Measurements from ENCODE around the gene TSPEAR.
"Not testable (repeated sequence)": the region's sequence is repeated elsewhere in the genome, so short reads cannot be mapped to it uniquely, and the experiment has no call there.

TSPEAR gene

DNA sequence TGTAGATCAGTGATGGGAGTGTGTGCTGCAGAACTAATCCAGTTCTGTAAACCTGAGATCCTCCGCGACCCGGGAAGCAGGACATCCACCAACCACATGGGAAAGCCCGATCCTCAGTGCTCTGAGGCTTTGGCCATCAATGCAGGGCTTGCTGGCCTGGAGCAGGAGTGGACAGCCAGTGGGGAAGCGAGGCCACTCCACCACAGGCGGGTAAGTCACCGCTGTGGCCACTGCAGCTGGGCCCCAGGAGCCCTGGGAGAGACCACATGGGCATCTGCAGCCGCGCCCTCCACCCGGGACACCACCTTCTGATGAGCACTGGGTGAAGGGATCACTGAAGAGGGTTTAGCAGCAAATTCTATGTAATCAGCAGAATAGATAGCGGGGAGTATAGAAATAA, 30.2 kb downstream of the TSPEAR start:
- DNase-seq, result no peak

DNA sequence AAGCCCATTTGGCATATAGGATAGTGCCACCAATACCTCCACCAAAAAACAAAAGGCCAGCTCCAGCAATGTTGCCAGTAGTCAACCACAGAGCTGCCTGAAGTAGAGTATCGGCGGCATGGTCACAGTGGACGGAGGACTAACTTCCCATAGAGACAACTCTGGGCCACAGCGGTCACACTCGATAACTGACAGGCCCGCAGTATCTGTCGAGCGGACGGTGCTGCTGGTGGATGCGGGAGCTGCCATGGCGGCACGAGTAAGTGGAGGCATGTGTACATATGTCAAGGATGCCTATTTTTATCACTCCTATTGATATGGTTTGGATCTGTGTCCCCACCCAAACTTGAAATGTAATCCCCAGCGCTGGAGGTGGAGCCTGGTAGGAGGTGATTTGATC, 33.5 kb downstream of the TSPEAR start:
- no peak for DNase-seq

DNA sequence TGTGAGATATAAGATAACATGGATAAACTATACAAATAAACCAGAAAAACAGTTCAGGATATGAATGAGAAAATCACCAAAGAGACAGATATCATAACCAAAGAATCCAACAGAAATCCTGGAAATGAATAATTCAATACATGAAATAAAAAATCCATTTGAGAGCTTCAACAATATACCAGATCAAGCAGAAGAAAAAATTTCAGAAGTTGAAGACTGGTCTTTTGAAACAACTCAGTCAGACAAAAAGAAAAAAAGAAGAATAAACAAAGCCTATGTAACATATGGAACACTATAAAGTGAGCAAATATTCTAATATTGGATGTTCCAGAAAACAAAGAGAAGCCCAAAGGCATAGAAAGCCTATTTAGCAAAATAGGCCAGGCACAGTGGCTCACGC, 39.5 kb downstream of the TSPEAR start:
- no peak for DNase-seq

- DNase-seq, result no peak
Observed at GRCh38 chr21:44670642-44671432, 40.5 kb downstream of the TSPEAR start.

GRCh38 chr21:44667612-44668011, 43.8 kb downstream of the TSPEAR start:
- DNase-seq, result no peak

DNA sequence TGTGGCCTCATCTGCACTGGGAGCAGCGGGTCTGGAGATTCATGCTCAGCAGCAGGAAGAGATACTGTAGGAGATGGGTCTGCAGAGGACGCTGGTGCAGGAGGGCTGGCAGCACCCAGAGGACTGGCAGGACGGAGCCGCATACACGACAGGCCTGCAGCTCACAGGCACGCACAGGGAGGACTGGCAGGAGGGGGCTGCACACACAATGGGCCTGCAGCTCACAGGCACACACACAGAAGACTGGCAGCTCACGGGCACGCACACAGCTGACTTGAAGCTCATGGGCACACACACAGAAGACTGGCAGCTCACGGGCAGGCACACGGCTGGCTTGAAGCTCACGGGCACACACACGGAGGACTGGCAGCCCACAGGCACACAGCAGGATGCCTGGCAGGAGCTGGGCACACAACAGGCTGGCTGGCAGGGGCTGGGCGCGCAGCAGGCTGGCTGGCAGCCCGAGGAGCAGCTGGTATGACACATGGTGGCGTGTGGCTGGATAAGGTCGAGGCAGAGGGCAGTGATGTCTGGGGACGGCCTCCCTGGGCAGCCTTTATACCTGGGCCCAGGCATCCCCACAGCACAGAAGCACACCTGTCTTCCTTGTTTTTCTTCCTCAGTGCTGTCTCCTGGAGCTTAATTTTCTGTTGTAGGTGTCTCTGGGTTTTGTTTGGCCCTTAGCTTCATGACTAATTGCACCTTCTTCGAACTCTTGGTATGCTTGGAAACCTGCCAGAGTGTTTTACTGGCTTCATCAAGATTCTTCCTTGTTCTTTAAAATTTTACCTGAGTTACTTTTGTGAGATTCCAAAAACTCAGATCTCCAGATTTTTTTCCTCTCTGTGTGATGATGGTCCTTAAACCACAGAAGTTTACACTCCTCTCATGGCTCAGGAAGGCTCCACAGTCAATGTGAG, 44.7 kb downstream of the TSPEAR start, which contains the start of gene KRTAP12-2:
Gene KRTAP12-2 (minus strand): TSS at position 527 of the 920 bp plus-strand sequence. CDS start 41 bp downstream, at position 486.
- no peak for DNase-seq

GRCh38 chr21:44664691-44665090, 46.7 kb downstream of the TSPEAR start:
- no peak for DNase-seq

DNA sequence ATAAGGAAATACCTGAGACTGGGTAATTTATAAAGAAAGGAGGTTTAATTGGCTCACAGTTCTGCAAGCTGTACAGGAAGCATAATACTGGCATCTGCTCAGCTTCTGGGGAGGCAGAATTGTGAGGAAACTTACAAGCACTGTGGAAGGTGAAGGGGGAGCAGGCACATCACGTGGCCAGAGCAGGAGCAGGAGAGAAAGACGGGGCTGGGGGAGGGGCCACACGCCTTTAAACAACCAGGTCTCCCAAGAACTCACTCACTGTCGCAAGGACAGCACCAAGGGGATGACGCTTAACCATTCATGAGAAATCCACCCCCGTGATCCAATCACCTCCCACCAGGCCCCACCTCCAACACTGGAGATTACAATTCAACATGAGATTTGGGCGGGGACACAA, 49.8 kb downstream of the TSPEAR start:
- not testable (repeated sequence) for DNase-seq

- peak; percentile 72 for DNase-seq
Observed at GRCh38 chr21:44658913-44659595, 52.3 kb downstream of the TSPEAR start.

DNA sequence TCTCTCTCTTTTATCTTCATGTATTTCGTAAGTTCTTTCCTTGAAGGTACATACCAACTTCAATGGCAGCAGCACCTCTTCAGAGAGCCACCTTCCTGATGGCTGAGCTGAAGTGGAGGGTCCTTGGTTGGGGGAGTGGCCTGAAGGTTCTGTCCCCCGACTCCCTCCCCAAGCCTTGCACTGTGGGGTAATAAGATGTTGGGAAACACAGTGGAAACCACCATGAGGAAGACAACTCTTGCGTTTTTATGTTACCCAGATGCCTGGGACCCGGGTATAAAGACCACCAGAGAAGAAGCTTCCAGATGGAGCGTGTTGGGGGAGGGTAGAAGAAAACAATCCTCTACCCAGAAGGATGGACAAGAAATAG, 52.8 kb downstream of the TSPEAR start:
- peak; percentile 72 for DNase-seq

- peak; percentile 68 for DNase-seq
Observed at GRCh38 chr21:44657635-44658540, 53.5 kb downstream of the TSPEAR start, which contains the start of gene KRTAP12-3. Gene KRTAP12-3, plus strand, starts transcription at chr21:44657932. Its CDS starts 48 bp downstream, at chr21:44657980.

- no peak for DNase-seq
Observed at GRCh38 chr21:44656868-44657267, 54.5 kb downstream of the TSPEAR start.

GRCh38 chr21:44654576-44655175, 56.7 kb downstream of the TSPEAR start, which contains the start of gene KRTAP12-4:
Gene KRTAP12-4, minus strand, starts transcription at chr21:44654659. Its CDS starts 45 bp downstream, at chr21:44654614.
- no peak for DNase-seq

DNA sequence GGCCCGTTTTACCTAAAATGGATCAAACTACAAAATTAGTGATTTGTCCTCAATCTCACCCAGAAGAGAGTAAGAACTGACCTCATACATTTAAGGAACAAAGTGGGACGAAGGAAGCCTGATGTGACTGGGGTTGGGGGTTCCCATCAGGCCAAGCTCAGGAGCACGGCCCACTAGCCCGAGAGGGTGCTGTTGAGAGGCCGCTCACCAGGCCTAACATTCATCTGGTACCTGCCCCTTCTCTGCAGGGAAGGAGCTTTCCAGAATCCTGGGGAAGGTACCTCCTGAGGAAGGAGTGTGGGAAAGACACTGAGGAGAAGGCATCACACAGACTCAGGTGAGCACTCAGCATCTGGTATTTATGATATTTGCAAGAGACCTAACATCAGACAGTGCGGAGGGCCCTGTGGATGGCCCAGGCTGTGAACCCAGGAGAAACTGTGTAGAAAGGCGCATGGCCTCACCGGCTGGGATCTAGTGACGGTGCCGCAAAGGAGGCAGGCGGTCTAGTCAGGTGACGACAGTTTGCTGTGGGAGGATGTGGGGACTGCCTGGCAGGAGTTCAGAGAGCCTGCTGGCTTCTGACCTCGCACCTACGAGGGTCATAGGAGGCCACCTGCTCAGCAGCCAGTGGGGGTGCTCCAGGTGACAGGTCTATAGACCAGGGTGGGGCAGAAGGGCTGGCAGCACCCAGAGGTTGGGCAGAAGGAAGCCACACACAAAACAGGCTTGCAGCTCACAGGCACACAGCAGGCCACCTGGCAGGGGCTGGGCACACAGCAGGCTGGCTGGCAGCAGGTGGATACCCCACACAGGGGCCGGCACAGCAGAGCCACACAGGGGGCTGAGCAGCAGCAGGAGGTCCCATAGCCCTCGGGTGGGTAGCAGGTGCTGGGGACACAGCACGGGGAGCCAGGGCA, 57.5 kb downstream of the TSPEAR start:
- DNase-seq, result no peak

DNA sequence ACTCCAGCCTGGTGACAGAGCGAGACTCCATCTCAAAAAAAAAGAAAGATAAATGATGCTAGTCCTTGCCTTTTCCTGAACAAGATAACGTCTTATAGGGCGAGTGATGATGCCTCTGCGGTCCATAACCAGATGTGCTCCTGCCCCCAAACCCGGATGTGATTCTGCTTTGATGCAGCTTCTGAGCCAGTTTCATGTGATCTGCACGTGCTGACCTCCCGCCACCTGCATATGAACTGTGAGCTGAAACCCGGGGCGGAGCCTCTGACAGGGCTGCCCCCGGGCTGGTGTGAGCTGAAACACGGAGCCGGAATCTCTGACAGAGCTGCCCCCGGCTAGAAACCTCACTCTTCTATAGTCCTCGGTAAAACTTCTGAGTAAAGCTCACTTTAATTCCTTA, 58.2 kb downstream of the TSPEAR start:
- DNase-seq, result no peak

- DNase-seq, result peak; percentile 68
Observed at GRCh38 chr21:44650973-44651675, 60.2 kb downstream of the TSPEAR start.

DNA sequence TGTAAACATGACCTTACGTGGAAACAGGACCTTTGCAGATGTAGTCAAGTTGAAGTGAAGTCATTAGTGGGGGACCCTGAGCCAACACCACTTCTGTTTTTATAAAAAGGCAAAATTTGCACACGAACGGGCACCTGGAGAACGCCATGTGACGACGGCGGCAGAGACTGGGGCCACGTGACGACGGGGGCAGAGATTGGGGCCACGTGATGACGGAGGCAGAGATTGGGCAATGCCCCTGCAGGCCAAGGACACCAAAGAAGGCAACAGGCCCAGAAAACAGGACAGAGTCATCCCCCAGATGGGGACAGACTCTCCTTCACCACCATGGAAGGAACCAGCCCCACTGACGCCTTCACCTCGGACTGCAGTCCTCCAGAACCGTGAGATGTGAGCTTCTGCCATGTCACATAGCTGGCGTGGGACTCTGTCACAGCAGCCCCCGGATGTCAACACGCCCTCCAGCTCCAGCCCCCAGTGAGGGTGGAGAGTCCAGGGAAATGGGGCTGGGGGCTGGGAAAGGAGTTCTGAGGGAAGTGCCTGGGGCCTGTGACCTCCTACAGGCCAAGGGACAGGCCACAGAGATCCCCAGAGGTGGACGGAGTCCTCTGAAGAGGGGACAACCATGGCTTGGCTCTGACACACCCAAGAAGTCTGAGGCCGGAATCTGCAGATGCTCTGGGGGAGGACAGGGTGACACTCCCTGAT, 61.0 kb downstream of the TSPEAR start:
- DNase-seq, result no peak

DNA sequence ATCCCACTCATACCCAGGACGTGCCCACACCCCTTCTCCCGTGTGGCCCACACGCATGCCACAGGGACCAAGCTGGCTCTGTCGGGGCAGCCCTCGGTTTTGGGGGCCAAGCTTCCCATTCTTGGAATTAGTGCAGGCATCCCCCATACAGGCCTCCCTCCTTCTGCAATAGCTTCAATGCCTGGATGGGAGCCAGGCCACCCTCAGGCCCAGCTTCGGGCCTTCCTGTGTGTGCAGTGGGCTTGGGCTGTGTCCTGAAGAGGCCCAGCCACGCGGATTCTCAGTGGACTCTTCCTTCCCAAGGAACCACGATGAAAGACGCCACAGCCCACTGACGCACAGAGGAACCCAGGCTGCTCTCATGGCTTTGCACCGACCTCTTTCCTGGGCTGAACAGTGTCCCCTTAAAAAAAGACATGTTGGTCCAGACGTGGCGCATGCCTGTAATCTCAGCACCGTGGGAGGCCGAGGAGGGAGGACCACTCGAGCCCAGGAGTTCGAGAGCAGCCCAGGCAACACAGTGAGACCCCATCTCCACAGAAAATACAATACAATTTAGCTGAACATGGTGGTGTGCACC, 61.8 kb downstream of the TSPEAR start:
- no peak for DNase-seq
